ENCODE data around the gene VPS8. TPM values are rescaled to one million over a fixed set of nuclear protein-coding genes. Genes with fewer than 3 reads are reported as not detected.

VPS8 gene
- total and polyA plus RNA-seq, 2 of the 8 experiments (the other 6 are each of a cell fraction or from before 2014, with no cell fraction given), result 13.0 to 41.0 TPM

DNA sequence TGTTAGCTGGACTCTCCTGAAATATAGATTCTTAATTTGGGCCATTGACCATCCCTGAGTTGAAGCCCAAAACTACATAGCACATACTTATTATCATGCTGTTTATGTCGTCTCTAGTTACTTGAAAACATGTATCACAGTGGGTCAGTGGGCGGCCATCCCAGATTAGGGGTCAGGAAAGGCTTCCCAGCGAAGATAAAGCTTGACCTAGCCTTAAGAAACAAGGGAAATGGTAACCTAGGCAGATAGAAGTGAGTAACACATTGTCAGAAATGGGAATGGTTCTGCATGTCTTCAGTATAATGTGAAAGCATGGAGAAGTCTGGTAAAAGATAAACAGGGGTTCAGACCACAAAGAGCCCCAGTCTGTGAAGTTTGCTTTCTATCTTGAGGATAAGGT is 216.2 kb downstream of the VPS8 start (continued):
- TF ChIP-seq TBP (IDR thresholded peaks at IDR 0.05; ENCODE audit: low read depth, low read length), result no peak
- TF ChIP-seq CTBP2 (IDR thresholded peaks at IDR 0.05; ENCODE audit: borderline replicate concordance, insufficient read depth, insufficient read length, low read length), result no peak
- TF ChIP-seq CHD1 (IDR thresholded peaks at IDR 0.05; ENCODE audit: low read depth, low read length), result no peak
- no peak for TF ChIP-seq ZNF274 (IDR thresholded peaks at IDR 0.05; ENCODE audit: borderline replicate concordance, extremely low read depth, low read length)
